ENCODE measurements around the gene BZW2. TPM values are rescaled to one million over a fixed set of nuclear protein-coding genes. Genes with fewer than 3 reads are reported as not detected.

Gene BZW2
- total RNA-seq = 79.5 TPM

GRCh38 chr7:16645593-16646471 lies at the start of gene BZW2, which contains the start of gene ANKMY2:
TSS of gene BZW2 (plus strand) at chr7:16646181. CDS start at chr7:16665444, 19,263 bp downstream.
TSS of gene ANKMY2 (minus strand) at chr7:16645754. CDS start at chr7:16645573, 181 bp downstream.

GRCh38 chr7:16753102-16753931 lies 107.3 kb downstream of the BZW2 start, which contains the start of gene TSPAN13:
TSS of gene TSPAN13 (plus strand) at chr7:16753755. CDS start at chr7:16753968, 213 bp downstream.

Other genes starting within 250 kb of the BZW2 start
- gene CRPPA, start 224.6 kb upstream of the BZW2 start, total RNA-seq = 7.2 TPM
- 13.1 TPM for gene SOSTDC1, start 180.4 kb upstream of the BZW2 start, total RNA-seq
- gene LRRC72, start 119.4 kb upstream of the BZW2 start, total RNA-seq = not detected
- 72.9 TPM for gene ANKMY2, start 427 bp upstream of the BZW2 start, total RNA-seq
- 63.9 TPM for gene TSPAN13, start 107.6 kb downstream of the BZW2 start, total RNA-seq
- gene AGR2, start 158.8 kb downstream of the BZW2 start, total RNA-seq = not detected
- not detected for gene AGR3, start 235.8 kb downstream of the BZW2 start, total RNA-seq